HG03460 (cell line): ENCODE data around the gene ZNF407.
A peak's percentile ranks its signal among the peaks of the same experiment; 100 is the strongest.
"Not testable (repeated sequence)": the region's sequence is repeated elsewhere in the genome, so short reads cannot be mapped to it uniquely, and the experiment has no call there.

ENCODE experiments used
- ATAC-seq: cut with Tn5 transposase; IDR thresholded peaks from one replicate; pipeline ENCODE4 v1.9.1; 2021; ENCODE audit not compliant: unreplicated experiment

The ZNF407 gene

GRCh38 chr18:74951165-74951760 lies 353.6 kb downstream of the ZNF407 start:
- peak; percentile 74 for ATAC-seq

GRCh38 chr18:74957588-74958224 lies 360.0 kb downstream of the ZNF407 start:
- no peak for ATAC-seq

- no peak for ATAC-seq
These were observed 361.5 kb downstream of the ZNF407 start for GRCh38 chr18:74959216-74959615.

GRCh38 chr18:74961596-74961995 lies 363.9 kb downstream of the ZNF407 start:
- no peak for ATAC-seq

GRCh38 chr18:74963820-74964446 lies 366.3 kb downstream of the ZNF407 start:
- ATAC-seq, result peak; percentile 89

GRCh38 chr18:74965682-74966081 lies 368.0 kb downstream of the ZNF407 start:
- no peak for ATAC-seq

- ATAC-seq, result no peak
These were observed 369.8 kb downstream of the ZNF407 start for GRCh38 chr18:74967438-74967837.

GRCh38 chr18:74967979-74968378 lies 370.3 kb downstream of the ZNF407 start:
- no peak for ATAC-seq

- not testable (repeated sequence) for ATAC-seq
These were observed 373.7 kb downstream of the ZNF407 start for GRCh38 chr18:74971358-74971757.

- ATAC-seq, result not testable (repeated sequence)
These were observed 374.1 kb downstream of the ZNF407 start for GRCh38 chr18:74971776-74972175.

GRCh38 chr18:74972354-74972753 lies 374.7 kb downstream of the ZNF407 start:
- no peak for ATAC-seq

GRCh38 chr18:74975001-74975400 lies 377.3 kb downstream of the ZNF407 start:
- ATAC-seq, result no peak

GRCh38 chr18:74976331-74976909 lies 378.8 kb downstream of the ZNF407 start:
- no peak for ATAC-seq

- no peak for ATAC-seq
These were observed 379.4 kb downstream of the ZNF407 start for GRCh38 chr18:74977041-74977440.

- no peak for ATAC-seq
These were observed 383.0 kb downstream of the ZNF407 start for GRCh38 chr18:74980669-74981068.

- no peak for ATAC-seq
These were observed 383.8 kb downstream of the ZNF407 start for GRCh38 chr18:74981476-74981875.

GRCh38 chr18:74982946-74983635 lies 385.4 kb downstream of the ZNF407 start:
- no peak for ATAC-seq

GRCh38 chr18:74989134-74989533 lies 391.5 kb downstream of the ZNF407 start:
- ATAC-seq, result no peak

GRCh38 chr18:74990563-74991081 lies 393.0 kb downstream of the ZNF407 start:
- no peak for ATAC-seq

GRCh38 chr18:74994502-74995418 lies 397.1 kb downstream of the ZNF407 start:
- peak; percentile 82 for ATAC-seq
